Activated CD8-positive, alpha-beta memory T cell treated with anti-CD3 and anti-CD28 coated beads, Interleukin-2, amount 50 U/mL, for 4 hours (primary cell): ENCODE measurements around the gene PORCN.
"Not testable (repeated sequence)": the region's sequence is repeated elsewhere in the genome, so short reads cannot be mapped to it uniquely, and the experiment has no call there.

Experiments
- DNase-seq: peaks from one replicate; pipeline ENCODE4 v3.0.0-alpha.2; 2020

The PORCN gene

GRCh38 chrX:48514126-48514806 is 5.5 kb downstream of the PORCN start:
- no peak for DNase-seq

DNA sequence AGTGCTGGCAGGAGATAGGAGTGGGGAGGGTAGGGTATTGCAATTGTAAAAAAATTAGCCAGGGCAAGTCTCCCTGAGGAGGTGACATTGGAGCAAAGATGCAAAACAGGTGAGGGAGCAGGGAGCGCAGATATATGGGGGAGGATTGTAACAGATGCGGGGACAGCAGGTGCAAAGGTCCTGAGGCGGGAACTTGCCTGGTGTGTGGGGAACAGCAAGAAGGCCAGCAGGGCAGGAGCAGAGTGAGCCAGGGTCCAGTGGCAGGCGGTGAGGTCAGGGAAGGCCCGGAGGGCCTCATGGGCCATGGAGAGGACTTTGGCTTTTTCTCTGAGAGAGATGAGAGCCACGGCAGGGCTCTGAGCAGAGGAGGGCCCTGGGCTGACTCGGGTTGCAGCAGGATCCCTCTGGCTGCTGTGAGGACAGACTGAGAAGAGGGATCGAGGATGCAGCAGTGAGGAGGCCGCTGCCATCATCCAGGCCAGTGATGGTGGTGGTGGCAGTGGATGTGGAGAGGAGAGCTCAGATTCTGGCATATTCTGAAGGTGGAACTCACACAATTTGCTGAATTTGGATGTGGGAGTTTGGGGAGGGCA is 6.2 kb downstream of the PORCN start:
- no peak for DNase-seq

GRCh38 chrX:48515842-48516241 is 7.0 kb downstream of the PORCN start:
- DNase-seq, result no peak

GRCh38 chrX:48516285-48516684 is 7.5 kb downstream of the PORCN start:
- no peak for DNase-seq

DNA sequence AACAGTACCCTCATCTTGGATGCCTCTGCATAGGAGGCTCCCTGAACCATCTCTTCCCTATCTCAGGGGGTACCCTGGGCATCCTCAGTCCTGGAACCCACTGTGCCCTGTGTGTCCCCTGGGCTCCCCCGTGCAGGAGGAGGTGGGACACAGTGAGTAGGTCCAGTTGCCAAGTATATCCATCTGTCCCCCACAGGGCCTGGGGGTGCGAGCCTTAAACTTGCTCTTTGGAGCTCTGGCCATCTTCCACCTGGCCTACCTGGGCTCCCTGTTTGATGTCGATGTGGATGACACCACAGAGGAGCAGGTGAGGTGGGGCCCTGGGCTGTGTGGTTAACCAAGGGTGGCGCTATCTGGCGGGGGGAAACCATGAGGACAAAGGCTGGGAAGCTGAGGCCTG is 8.2 kb downstream of the PORCN start:
- DNase-seq, result no peak

DNA sequence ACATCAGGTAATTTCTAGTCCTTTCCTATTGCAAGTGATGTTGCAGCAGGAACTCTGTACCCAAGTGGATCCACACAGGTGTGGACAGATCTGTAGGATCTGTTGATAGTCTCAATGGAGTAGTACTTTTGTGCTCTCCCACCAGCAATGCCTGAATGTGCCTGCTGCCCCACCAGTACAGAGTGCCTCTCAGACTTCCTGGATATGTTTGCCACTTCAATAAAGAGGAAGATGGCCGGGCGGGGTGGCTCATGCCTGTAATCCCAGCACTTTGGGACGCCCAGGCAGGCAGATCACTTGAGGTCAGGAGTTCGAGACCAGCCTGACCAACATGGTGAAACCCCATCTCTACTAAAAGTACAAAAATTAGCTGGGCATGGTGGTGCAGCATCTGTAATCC is 10.7 kb downstream of the PORCN start:
- DNase-seq, result not testable (repeated sequence)

DNA sequence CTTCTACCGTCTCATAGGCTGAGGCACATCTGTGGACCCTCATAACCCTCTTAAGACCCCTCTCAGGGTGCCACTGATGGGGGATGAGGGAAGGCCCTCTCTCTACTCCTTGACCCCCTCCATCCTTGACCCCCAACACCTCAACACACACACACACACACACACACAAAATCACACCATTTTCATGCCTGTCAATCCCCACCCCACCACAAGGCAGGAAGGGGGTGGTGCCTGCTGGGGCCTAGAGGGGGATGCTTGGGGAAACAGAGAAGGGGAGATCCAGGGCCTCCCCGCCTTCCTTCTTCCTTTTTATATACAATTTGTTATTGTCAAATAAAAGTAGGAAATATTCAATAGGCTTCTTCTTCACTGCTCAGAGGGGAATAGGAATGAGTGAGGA is 11.7 kb downstream of the PORCN start:
- DNase-seq, result no peak

- DNase-seq, result no peak
Observed at GRCh38 chrX:48520976-48521352, 12.2 kb downstream of the PORCN start.

- peak; percentile 91 for DNase-seq
Observed at GRCh38 chrX:48521353-48522243, 12.8 kb downstream of the PORCN start, which contains the start of gene EBP. Gene EBP (plus strand): TSS chrX:48521808. CDS start chrX:48523772, 1,964 bp downstream.

DNA sequence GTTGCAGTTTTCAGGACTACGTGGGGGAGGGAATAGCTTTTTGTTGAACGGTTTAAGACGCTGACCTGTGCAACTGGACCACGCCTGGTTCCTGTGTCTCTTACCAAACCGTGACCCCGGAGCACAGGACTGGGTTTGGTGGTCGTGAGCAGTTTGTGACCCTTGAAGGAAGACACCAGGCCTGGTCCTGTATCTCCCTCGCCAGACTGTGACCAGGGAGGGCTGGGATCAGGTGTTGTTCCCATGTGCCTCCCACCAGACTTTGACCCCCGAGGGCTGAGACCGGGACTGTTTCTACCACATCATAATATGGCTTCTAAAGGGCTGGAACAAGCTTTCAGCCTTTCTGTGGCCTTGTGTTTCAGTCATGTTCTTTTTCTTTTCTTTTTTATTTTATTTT is 13.5 kb downstream of the PORCN start:
- no peak for DNase-seq

DNA sequence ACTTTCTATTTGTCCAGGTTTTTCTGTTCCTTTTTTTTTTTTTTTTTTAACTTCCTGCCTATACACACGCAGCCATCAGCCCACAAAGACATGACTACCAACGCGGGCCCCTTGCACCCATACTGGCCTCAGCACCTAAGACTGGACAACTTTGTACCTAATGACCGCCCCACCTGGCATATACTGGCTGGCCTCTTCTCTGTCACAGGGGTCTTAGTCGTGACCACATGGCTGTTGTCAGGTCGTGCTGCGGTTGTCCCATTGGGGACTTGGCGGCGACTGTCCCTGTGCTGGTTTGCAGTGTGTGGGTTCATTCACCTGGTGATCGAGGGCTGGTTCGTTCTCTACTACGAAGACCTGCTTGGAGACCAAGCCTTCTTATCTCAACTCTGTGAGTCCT is 14.9 kb downstream of the PORCN start:
- DNase-seq, result no peak

- DNase-seq, result not testable (repeated sequence)
Observed at GRCh38 chrX:48525853-48526252, 17.1 kb downstream of the PORCN start.

DNA sequence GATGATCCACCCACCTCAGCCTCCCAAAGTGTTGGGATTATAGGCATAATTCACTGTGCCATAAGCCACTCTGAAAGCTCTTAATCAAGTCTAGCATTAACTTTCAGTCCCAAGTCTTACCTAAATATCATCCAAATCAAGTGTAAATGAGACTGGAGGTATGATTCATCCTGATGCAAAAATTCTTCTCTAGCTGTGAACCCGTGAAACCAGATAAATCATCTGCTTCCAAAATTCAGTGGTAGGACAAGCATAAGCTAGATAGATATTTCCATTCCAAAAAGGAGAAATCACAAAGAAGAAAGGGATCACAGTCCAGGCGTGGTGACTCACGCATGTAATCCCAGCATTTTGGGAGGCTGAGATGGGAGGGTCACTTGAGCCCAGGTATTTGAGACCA is 21.9 kb downstream of the PORCN start:
- DNase-seq, result no peak

DNA sequence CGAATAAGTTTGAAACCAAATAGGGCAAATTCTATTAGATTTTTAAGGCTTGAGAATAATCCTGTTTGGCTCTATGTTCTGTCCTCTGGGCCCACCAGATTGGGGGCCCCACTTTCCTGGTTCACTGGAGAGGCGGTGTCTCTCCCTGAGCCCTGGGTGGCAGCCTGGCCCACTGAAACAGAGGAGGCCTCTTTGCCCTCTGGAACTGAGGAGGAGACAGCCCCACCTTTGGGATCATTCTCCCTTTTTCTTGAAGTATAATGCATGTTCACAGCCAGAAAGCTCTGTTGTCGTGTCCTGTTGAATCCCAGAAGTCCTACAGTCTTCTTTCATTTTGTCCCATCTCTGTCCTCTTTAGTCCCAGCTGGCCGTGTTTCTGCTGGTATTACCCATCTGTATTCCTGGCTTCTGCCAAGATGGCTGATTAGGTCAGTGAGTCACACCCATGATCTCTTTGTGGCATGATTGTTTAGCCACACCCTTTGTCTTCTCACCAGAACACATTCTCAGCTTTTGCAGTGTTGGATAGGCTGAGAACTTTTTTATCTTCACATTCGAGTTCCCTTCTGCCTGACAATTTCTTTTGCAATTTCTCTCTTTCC is 22.7 kb downstream of the PORCN start:
- no peak for DNase-seq

- no peak for DNase-seq
Observed at GRCh38 chrX:48532161-48532560, 23.4 kb downstream of the PORCN start.

- DNase-seq, result no peak
Observed at GRCh38 chrX:48533165-48533564, 24.4 kb downstream of the PORCN start.

DNA sequence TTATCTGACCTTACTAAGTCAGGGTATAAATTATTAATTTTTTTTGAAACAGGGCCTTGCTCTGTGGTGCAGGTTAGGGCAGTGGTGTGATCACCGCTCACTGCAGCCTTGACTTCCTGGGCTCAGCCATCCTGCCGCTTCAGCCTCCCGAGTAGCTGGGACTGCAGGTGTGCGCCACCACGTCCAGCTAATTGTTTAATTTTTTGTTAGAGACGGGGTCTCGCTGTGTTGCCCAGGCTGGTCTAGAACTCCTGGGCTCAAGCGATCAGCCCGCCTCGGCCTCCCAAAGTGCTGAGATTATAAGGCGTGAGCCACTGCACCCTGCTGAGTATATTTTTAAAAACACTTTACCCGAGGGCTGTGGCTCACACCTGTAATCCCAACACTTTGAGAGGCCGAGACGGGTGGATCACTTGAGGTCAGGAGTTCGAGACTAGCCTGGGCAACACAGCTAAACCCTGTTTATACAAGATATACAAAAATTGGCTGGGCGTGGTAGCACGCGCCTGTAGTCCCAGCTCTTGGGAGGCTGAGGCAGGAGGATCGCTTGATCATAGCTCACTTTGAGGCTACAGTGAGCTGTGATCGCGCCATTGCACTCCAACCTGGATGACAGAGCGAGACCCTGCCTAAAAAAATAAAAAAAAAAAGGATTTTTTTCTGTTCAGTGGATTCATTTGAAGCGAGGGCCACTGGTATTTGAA is 30.0 kb downstream of the PORCN start:
- no peak for DNase-seq

DNA sequence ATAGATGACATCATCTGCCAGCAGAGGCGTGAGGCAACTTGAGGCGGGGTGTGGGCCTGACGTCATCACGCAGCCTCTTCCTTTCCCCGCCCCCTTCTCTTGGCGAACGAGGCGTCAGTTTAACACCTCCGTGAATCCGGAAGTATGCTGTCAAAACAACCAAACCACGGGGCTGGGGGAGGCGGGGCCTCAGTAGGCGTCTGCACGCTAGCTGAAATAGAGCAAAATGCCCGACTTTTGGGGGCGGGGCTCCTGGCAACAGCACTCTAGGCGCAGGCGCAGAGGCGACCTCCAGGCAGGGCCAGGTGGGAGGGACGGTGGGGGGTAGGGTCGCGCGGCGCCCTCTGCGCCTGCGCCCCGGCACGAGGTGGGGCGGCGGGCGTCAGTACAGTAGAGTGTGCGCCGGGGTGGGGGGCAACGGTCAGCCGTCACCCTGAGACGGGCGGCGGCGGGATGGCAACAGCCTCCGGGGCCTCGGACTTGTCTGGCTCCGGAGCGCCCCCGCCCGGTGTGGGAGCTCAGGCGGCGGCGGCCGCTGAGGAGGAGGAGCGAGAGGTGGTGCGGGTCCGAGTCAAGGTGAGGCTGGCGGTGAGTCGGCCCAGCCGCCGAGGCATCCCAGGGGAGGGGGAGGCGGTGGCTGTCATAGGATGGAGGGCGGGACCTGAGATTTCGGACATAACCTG is 30.7 kb downstream of the PORCN start, which contains the start of gene TBC1D25:
TSS of gene TBC1D25 (plus strand) at position 370 of the 683 bp plus-strand sequence. CDS start at position 454, 84 bp downstream.
- DNase-seq, result peak; percentile 96

GRCh38 chrX:48540028-48540375 is 31.2 kb downstream of the PORCN start:
- DNase-seq, result peak; percentile 52

DNA sequence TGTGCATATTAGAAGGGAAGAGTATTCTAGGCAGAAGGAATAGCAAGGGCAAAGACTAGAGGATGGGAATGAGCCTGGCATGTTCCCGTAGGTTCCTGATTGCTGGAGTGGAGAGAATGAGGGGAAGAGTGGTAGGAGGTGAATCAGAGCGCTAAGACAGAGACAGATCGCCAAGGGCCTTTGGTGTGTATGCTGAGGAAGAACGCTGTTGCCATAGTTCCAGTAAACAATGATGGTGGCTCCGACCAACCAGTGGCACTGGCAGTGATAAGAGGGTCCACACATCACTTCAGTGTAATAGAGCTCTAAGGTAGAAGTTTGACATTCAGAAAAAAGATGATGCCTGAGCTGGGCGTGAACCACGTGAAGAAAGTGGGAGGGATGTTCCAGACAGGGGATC is 31.7 kb downstream of the PORCN start:
- DNase-seq, result no peak

GRCh38 chrX:48541140-48541814 is 32.5 kb downstream of the PORCN start:
- DNase-seq, result no peak

DNA sequence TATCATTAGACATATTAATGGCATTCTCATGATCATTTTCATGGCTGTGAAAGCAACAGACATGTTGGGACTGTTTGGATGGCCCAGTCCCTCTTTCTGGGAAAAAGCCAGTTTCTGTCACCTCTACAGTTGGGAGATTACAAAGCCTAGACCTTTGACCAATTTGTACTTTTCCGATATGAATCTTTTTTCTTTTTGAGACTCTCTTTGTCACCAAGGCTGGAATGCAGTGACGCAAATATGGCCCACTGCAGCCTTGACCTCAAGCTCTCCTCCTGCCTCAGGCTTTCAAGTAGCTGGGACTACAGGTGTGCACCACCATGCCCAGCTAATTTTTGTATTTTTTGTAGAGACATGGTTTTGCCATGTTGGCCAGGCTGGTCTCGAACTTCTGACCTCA is 40.1 kb downstream of the PORCN start:
- no peak for DNase-seq
